ENCODE data around the gene SSB.

Gene SSB

GRCh38 chr2:169771021-169771420 is 27.6 kb upstream of the SSB start:
- Histone ChIP-seq H3K79me2 (ENCODE audit: insufficient read depth, low read depth) (no peaks in the 10 kb centered on the region), H3K9ac (no peak overlapping the region), H3K36me3 (ENCODE audit: insufficient read depth) (no peaks in the 10 kb centered on the region), H3K27me3 (ENCODE audit: insufficient read depth, low read depth) (no peaks in the 10 kb centered on the region), H4K20me1 (ENCODE audit: insufficient read depth) (no peaks in the 10 kb centered on the region), H3K4me3 (IDR thresholded peaks at IDR 0.05; ENCODE audit: insufficient read depth, low read depth, low read length) (no peak overlapping the region), H3K27ac (no peak overlapping the region), H3K4me2 (no peak overlapping the region), H2AFZ (ENCODE audit: low read depth) (no peak overlapping the region), H3K4me1 (ENCODE audit: low read depth, poor library complexity, severe bottlenecking) (peaks cover 2% of the 10 kb centered on the region)
- TF ChIP-seq CTCF (conservative IDR thresholded peaks at IDR 0.05; ENCODE audit: low read depth, low read length): no peak

- Histone ChIP-seq H3K4me1 (ENCODE audit: low read depth, poor library complexity, severe bottlenecking) (no peaks in the 10 kb centered on the region), H4K20me1 (ENCODE audit: insufficient read depth) (no peaks in the 10 kb centered on the region), H3K4me2 (no peak overlapping the region), H3K27ac (no peak overlapping the region), H3K36me3 (ENCODE audit: insufficient read depth) (no peaks in the 10 kb centered on the region), H3K4me3 (IDR thresholded peaks at IDR 0.05; ENCODE audit: insufficient read depth, low read depth, low read length) (no peak overlapping the region), H3K9ac (no peak overlapping the region), H2AFZ (ENCODE audit: low read depth) (no peak overlapping the region), H3K27me3 (ENCODE audit: insufficient read depth, low read depth) (no peaks in the 10 kb centered on the region), H3K79me2 (ENCODE audit: insufficient read depth, low read depth) (no peaks in the 10 kb centered on the region)
- TF ChIP-seq CTCF (conservative IDR thresholded peaks at IDR 0.05; ENCODE audit: low read depth, low read length): no peak
Measured at GRCh38 chr2:169771612-169772011, 27.1 kb upstream of the SSB start.

- no peaks in the 10 kb centered on the region for H3K4me1 ChIP-seq (ENCODE audit: low read depth, poor library complexity, severe bottlenecking)
- no peak overlapping the region for H3K4me3 ChIP-seq (IDR thresholded peaks at IDR 0.05; ENCODE audit: insufficient read depth, low read depth, low read length)
- TF ChIP-seq CTCF (conservative IDR thresholded peaks at IDR 0.05; ENCODE audit: low read depth, low read length): no peak
- H2AFZ ChIP-seq (ENCODE audit: low read depth): no peak overlapping the region
- no peak overlapping the region for H3K4me2 ChIP-seq
- H3K36me3 ChIP-seq (ENCODE audit: insufficient read depth): no peaks in the 10 kb centered on the region
- no peaks in the 10 kb centered on the region for H4K20me1 ChIP-seq (ENCODE audit: insufficient read depth)
- H3K9ac ChIP-seq: no peak overlapping the region
- H3K27me3 ChIP-seq (ENCODE audit: insufficient read depth, low read depth): no peaks in the 10 kb centered on the region
- H3K79me2 ChIP-seq (ENCODE audit: insufficient read depth, low read depth): no peaks in the 10 kb centered on the region
- H3K27ac ChIP-seq: no peak overlapping the region
Measured at GRCh38 chr2:169772651-169773050, 26.0 kb upstream of the SSB start.

- H4K20me1 ChIP-seq (ENCODE audit: insufficient read depth): no peaks in the 10 kb centered on the region
- H3K27ac ChIP-seq: no peak overlapping the region
- H3K9ac ChIP-seq: no peak overlapping the region
- TF ChIP-seq CTCF (conservative IDR thresholded peaks at IDR 0.05; ENCODE audit: low read depth, low read length): no peak
- H3K4me2 ChIP-seq: no peak overlapping the region
- H3K4me3 ChIP-seq (IDR thresholded peaks at IDR 0.05; ENCODE audit: insufficient read depth, low read depth, low read length): no peak overlapping the region
- no peaks in the 10 kb centered on the region for H3K4me1 ChIP-seq (ENCODE audit: low read depth, poor library complexity, severe bottlenecking)
- no peak overlapping the region for H2AFZ ChIP-seq (ENCODE audit: low read depth)
- H3K36me3 ChIP-seq (ENCODE audit: insufficient read depth): no peaks in the 10 kb centered on the region
- H3K79me2 ChIP-seq (ENCODE audit: insufficient read depth, low read depth): no peaks in the 10 kb centered on the region
- no peaks in the 10 kb centered on the region for H3K27me3 ChIP-seq (ENCODE audit: insufficient read depth, low read depth)
Measured at GRCh38 chr2:169775354-169775753, 23.3 kb upstream of the SSB start.

GRCh38 chr2:169775765-169776164 is 22.9 kb upstream of the SSB start:
- H3K4me2 ChIP-seq: no peak overlapping the region
- H3K4me3 ChIP-seq (IDR thresholded peaks at IDR 0.05; ENCODE audit: insufficient read depth, low read depth, low read length): no peak overlapping the region

More at GRCh38 chr2:169775765-169776164, 22.9 kb upstream of the SSB start:
- H2AFZ ChIP-seq (ENCODE audit: low read depth): no peak overlapping the region
- no peaks in the 10 kb centered on the region for H4K20me1 ChIP-seq (ENCODE audit: insufficient read depth)
- H3K27ac ChIP-seq: no peak overlapping the region
- H3K27me3 ChIP-seq (ENCODE audit: insufficient read depth, low read depth): no peaks in the 10 kb centered on the region
- H3K4me1 ChIP-seq (ENCODE audit: low read depth, poor library complexity, severe bottlenecking): no peaks in the 10 kb centered on the region
- H3K9ac ChIP-seq: no peak overlapping the region
- no peaks in the 10 kb centered on the region for H3K36me3 ChIP-seq (ENCODE audit: insufficient read depth)
- TF ChIP-seq CTCF (conservative IDR thresholded peaks at IDR 0.05; ENCODE audit: low read depth, low read length): no peak
- H3K79me2 ChIP-seq (ENCODE audit: insufficient read depth, low read depth): no peaks in the 10 kb centered on the region

Data from KMS-11 (cell line).